ENCODE data around the gene KAT2A. TPM values are rescaled to one million over a fixed set of nuclear protein-coding genes. Genes with fewer than 3 reads are reported as not detected.
A peak's percentile ranks its signal among the peaks of the same experiment; 100 is the strongest.

The KAT2A gene
- total RNA-seq, 1 donor from 2014 or later, result 20.8 TPM

DNA sequence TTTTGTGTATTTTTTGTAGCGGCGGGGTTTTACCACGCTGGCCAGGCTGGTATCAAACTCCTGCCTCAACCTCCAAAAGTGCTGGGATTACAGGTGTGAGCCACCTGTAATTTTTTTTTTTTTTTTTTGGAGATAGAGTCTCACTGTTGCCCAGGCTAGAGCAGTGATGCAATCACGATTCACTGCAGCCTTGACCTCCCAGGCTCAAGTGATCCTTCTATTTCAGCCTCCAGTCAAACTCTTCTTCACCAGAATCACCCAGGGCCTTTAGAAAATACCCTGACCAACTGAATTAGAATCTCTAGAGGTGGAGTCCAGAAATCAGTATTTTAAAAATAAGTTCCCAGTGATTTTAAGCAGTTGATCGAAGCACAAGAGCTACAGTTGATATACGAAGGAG is 14.0 kb upstream of the KAT2A start:
- no peak for ATAC-seq

DNA sequence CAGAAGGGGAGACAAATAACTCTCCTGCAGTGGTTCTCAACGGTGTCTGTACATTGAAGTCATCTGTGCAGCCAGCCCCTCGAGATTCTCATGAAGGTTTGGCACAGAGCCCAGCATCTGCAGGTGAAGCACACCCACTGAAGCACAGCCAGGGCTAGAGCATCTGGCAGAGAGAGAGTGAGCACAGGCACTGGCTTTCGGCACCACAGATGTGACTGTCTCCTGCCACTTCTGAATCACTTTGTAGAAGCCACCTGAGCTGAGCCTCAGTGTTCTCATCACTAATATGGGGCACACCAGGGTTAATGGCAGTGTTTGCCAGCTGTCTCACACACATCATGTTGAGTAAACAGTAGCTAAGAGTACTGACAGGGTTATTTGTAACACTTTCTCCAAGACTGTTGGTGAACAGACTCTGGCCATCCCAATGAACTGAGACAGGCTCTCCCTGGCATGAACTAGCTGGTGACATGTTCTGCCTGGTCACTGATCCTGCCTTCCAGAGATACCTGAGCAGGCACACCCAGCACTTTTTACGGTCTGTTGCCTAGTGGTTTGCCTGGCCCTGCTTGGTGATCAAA is 12.4 kb upstream of the KAT2A start:
- ATAC-seq, result peak; percentile 50

DNA sequence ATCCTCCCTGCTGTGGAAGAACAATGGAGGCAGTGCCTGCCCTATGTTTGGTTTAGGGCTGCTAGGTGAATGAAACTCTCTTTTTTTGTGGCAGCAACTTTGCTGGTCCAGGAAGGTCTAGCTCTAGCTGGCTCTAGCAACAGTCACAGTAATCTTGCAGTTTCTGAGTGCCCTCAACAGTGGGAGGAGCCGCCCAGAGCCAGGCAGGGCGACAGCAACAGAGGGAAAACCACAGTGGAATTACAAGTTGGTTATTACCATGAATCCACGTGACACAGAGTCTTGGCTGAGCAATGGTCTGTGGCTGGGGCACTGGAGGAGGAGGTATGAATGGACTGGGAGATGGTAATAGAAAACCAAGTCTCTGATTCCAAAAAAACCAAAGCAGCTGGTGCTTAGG is 11.8 kb upstream of the KAT2A start:
- peak; percentile 42 for ATAC-seq

DNA sequence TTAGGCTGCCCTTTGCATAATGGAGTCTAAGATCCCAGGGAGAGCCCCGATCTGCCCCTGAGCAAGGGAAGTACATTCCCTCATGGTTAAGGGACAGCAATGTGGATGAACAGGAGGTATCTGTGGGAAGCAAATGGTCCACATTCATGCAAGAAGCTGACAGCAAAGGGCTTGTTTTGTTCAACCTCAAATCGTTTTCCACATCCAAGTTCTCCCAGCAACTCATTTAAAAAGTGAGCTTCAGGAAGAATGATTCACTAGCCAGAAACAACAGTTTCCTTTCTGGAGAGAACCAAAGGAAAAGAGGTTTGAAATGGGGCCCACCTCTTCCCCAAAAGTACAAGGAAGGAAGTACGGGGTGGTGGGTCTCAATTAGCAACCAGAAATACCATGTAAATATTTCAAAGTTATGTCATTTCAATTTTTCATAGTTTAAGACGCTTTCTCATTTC is 10.8 kb upstream of the KAT2A start:
- ATAC-seq, result no peak

DNA sequence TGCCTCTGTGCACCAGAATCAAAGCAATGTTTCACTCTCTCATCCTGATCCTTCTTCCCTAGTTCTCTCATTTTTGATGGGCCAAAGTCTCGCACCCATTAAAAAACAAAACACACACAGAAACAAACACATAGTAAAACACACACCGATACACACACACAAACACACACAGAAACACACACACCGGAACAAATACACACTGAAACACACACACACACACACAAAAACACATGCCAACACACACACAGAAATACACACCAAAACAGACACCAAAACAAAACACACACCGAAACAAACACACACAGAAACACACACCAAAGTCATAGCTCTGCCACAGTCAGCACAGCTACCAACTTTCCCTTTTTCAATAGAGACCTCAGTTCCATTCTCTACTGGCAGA is 10.1 kb upstream of the KAT2A start:
- no peak for ATAC-seq

DNA sequence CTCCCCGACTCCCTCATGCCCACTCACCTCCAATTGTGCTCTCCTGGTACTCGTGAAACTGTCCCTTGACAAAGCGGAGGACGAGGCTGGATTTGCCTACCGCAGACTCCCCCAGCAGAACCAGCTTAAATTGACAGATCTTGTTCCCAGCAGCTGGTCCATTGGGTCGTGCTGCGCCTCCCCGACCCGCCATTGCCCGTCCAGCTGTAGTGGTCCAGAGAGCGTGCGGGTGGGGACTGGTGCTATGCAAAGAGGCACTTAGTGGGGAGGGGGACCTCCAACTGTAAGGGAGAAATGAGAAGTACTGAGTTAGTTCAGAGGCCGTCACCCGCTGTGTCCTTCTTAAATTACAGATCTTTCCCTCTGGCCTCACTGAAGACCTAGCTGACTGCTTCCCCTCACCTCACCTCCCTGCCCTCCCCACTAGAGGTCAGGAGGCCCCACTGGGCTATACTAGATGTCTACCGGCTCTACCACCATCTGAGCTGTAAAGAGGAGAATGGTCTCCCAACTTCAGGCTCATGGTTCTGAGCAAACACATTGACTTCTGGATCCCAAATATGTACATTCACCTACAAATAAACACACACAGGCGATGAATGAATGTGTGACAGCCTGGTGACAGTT is 9.3 kb upstream of the KAT2A start:
- no peak for ATAC-seq

DNA sequence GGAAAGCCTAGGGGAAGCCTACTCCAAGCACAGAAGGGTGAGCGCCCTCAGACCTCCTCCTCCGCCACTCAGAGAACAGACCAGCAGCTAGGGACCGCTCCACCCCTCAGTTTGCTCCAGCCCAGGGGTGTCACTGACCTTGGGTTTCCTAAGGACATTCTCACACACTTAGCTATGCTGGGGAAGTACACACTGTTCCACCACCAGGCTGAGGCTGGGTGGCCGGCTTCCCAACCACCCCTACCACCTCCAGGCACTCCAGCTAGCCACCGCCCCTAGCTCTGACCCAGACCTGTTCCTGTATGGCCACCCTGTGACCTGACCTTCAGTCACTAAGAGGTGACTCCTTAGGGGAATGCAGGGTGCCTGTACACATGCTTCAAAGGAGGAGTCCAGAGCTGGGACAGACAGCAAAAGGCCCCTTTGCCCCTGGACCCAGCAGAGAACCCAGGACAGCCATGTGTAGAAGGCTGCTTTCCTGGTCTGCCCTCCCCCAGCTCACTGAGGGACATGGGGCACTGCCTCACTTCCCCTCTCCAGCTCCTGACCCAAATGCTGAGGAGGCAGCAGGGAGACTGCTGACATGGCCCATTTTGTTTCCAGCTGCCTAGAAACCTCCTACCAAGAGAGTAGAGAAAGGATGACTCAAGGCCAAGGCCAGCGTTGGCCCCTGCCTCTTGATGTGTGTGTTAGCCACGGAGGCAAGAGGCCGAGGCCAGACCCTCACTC is 8.1 kb upstream of the KAT2A start:
- ATAC-seq, result peak; percentile 6

DNA sequence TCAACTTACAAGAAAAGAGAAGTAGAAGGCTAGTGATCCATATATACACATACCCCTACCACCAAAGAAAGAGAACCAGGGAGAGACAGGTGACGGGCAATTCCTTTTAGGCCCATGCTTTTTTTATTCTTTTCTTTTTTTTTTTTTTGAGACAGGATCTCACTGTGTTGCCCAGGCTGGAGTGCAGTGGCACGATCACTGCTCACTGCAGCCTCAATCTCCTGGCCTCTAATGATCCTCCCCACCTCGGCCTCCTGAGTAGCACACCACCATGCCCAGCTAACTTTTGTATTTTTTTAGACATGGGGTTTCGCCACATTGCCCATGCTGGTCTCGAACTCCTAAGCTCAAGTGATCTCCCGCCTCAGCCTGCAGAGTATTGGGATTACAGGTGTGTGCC is 6.2 kb upstream of the KAT2A start:
- ATAC-seq, result no peak

DNA sequence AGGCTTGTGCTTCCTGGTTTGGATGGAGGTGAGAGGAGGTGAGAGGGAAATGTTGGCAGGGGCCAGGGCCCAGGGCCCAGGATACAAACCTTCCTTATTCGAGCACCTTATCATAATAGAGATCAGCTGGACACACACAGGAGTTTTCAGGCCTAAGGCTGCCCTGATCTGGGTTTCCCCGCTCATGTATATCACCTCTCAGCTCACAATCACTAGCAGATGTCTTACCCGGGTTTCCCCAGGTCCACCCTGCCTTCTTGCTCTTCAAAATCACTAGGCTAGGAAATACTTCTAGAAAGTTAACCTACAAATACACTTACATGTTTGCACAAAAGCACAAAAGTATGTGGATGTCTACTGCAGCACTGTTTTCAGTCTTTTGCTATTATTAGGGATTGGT is 5.7 kb upstream of the KAT2A start:
- ATAC-seq, result no peak

DNA sequence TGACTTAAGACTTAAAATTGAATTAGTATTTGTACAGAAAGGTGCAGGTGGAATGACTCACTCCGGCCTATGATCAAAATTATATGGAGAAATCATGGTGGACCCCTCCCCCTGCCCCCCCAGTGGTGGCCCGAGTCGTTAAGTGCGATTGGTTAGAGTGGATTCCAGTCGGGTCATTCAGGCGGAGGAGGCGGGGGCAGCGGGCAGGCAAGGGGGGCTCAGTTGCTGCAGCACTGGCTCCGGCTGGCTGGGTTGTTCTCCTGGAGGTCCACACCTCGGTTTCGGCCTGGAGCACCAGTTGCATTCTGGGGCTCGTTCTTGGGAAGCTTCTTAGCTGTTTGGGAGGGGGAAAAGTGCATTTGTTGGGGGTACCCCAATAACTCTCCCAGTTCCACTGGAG is 4.4 kb upstream of the KAT2A start:
- no peak for ATAC-seq

DNA sequence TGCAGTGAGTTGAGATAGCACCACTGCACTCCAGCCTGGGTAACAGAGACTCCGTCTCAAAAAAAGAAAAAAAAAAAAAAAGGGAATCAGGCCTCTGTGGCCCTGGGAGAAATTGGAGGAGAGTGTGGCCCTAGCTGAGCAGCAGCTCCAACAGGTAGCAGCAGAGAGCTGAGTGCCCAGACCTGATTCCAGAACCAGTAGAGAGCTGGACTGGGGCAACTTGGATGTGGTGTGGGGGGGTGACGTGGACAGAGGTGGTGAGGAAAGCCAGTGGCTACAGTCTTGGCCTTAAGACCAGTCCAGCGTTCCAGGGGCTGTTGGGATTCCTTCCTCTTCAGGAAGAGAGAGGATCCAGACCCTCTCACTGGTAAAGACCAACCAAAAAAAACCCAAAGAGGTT is 3.1 kb upstream of the KAT2A start:
- no peak for ATAC-seq

DNA sequence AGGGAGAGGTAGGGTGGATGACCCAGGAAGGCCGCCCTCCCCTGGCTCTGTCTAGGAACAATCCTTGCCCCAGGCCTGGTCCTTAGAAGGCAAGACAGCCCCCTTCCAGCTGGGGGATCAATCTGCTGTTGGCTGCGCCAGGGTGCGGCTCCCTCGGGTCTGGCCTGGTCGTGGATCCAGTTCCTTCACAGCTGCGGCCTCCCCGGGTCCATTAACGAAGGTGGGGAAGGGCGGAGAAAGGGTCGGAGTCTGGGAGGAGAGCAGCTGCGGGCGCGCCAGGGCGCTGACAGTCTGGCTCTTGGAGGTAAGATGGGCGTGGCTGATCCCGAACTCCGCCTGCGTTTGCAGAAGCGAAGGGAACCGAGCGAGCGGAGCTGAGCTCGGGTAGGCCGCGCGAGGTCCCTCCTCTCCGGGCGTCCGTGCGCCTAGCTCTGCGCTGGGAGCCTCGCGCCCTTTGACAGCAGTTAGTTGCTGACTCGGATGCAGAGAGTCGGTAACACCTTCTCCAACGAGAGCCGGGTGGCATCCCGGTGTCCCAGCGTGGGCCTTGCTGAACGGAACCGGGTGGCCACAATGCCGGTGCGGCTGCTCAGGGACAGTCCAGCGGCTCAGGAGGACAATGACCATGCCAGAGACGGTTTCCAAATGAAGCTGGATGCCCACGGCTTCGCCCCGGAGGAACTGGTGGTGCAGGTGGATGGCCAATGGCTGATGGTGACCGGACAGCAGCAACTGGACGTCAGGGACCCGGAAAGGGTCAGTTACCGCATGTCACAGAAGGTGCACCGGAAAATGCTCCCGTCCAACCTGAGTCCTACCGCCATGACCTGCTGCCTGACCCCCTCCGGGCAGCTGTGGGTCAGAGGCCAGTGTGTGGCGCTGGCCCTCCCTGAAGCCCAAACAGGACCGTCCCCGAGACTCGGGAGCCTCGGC is 1.5 kb upstream of the KAT2A start, which contains the start of gene HSPB9:
HSPB9 (plus strand) TSS at position 434 of the 933 bp plus-strand sequence; CDS start at position 481, 47 bp downstream.
- ATAC-seq, result peak; percentile 58

DNA sequence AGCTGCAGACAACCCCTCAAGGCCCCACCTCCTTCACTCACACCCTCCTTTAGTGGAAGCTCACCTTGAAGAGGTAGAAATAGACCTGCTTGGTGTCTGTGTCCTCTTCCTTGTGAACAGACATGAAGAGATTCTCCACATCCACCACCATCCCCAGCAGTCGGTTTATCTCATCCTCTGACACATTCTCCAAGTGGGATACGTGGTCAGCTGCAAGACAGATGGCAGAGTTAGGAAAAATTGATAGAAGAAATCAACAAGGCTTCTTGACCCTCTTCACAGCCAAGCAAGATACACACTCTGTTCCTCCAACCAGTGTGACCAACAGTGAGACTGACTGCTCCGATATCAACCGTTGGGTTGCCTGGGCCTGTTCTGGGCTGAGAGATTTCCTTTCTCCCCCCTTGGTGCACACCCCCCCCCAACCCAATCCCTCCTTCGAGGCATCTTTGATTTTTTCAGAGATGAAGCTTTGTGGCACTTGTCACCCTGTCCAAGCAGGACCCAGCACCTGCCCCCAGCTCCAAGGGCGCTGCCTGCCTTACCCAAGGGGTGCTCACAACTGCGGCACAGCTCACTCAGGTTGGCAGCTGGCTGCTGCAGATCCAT is 902 bp downstream of the KAT2A start:
- ATAC-seq, result no peak

DNA sequence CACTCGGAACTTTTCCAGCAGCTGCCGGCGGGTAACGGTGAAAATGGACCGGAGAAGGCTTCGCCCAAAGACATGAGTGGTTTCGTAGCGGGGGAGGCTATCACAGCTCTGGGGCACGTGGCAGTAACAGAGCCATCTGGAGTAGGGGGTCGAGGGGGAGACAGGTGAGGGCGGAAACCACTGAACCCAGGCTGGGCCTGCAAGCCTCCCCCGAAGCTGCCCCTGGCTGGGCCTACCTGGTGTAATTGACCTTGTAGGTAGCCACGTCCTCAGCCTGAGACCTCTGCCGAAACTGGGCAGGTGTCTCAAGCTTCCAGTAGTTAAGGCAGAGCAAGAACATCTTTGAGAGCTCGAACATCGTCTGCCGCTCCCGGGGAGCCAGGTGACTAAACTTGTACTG is 1.9 kb downstream of the KAT2A start:
- ATAC-seq, result no peak

DNA sequence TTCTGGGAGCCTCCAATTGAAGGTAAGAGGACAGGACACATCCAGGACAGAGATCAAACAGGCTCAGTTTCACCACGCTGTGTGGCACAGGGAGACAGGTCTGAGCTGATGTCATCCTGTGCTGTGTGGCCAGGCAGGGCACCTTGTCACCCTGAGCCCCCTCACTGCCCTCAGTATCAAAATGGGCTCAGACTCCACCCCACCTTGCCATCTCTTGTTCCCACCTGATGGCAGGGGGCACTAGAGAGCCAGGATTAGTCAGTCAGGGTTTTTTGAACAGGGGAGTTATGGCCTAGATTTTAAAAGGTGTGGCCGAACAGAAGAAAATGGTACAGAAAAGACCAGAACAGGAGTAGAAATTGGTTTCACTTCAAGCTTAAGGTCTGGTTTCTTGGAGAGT is 2.6 kb downstream of the KAT2A start:
- no peak for ATAC-seq

DNA sequence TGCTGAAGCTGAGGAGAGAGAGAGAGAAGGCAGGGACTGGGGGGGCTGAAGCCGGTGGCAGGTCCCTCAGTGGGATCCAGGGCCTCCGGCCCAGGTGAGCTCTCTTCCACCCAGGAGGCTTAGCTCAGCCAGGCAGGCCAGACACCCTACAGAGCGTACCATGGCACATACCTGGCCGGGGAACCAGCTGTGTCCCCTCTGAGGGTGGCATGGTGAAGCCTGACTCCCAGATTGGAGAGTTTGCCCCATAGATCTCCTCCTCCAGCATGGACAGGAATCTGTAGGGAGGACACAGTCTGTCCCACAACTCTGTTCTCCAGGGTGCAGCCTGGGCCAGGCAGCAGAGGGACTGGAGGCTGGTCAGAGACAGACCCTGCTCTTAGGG is 3.0 kb downstream of the KAT2A start:
- ATAC-seq, result no peak

DNA sequence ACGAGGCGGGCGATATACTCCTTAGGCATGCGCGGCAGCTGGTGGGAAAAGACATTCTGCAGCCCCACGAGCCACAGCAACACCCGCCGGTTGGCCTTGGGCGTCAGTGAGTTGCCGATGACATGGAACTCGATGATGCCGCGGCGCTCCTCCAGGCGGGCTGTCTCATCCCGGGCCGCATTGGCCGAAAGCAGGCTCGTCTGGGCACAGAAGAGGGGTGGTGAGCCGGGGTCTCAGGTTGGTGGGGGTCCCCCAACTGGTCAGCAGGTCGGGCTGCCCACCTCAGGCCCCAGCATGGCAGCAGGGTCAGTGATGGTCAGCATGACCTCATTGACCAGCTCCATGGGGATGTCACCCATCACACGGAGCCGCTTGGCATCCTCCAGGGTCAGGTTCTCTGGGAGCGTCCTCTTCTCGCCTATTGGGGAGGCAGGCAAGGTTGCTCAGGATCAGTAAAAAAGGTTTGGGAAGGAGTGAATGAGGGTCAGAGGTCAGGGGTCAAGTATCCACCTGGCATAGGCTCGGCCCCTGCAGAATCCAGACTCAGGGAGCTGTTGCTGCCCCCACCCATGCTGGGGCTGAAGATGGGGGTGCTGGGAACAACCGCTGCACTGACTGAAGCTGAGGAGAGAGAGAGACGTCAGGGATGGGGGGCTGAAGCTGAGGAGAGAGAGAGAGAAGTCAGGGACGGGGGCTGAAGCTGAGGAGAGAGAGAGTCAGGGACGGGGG is 3.6 kb downstream of the KAT2A start:
- ATAC-seq, result no peak

DNA sequence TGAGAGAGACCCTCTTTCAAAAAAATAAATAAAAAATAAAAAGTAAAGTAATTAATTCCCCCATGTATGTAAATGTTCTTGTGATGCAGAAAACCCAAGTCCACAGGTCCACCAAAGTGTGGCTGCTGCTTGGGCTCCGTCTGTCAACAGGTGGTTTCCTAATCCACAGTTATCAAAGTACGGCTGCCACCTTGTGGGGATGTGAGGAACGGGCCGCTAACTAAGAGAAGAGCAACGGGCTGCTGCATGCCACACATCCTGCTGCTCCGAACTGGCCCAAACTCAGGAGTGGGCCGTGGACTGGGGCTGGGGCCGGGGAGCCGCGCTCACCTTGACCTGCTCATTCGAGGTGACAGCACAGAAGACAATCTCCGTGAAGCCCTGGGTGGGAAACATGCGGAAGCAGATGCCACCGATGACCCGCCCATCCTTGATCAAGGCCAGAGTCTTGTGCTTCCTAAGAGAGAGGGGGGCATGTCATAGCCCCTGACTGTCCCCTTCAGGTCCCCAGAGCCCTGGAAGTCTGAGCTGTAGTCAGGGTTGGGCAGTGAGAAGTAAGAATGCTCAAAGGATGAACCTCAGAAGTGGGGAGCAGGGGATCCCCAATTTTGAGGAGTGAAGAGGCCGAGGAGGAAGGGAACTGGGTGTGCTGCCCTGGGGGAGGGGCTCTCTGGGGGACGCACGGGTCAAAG is 4.3 kb downstream of the KAT2A start:
- ATAC-seq, result peak; percentile 30

DNA sequence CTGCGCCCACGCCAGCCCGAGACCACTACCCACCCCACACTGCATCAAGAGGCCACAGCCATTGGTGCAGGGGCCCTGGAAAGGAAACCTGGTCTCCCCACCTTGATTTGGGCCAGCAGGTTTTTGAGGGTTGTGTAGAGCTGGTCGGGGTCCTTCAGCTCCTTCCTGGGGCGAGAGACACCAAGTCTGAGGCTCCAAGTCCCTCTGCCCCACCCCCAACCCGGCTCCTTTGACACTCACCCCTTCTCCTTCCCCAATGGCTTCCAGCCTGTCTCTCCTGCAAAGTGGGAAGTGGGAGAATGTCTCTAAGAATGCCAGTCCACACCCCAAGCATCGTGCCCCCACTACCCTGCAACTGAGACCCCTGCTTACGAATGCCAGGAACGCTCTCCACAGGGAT is 7.0 kb downstream of the KAT2A start:
- no peak for ATAC-seq

DNA sequence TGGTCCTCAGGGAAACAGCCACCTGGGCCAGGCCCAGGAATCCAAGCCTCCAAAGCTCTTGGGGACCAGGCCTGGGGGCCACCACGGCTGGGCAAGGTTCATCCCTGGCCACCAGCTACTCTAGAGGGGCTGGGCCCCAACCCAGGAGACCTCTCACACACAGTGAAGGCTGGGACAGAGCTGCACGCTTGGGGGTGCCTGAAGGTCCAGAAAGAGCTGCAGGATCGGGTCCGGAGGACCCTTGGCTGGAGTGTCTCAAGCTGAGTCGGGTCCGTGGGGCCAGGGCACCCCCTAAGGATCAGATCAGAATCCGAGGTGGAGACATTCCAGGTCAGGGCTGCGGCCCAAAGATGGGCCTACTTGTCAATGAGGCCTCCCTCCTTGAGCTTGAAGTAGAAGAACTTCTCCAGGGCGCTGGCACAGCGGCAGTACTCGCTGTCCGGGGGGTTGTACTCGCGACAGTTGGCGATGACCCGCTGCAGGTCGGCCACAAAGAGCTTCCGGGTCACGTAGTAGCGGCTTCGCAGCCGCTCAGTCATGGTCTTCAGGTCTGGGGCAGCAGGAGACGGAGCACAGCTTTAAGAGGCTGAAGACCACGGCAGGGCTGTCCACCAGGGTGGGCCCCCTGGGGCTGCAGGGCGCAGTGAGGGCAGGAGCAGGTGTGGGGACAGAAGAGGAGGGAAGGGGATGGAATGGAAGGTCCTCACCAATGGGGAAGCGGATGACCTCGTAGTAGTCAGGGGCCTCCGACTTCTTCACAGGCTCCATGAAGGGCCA is 7.7 kb downstream of the KAT2A start:
- ATAC-seq, result no peak

Data from esophagus mucosa (tissue), 1 donor.